Measurements from ENCODE around the gene RNF180. TPM values are rescaled to one million over a fixed set of nuclear protein-coding genes. Genes with fewer than 3 reads are reported as not detected.

The RNF180 gene, protein sequence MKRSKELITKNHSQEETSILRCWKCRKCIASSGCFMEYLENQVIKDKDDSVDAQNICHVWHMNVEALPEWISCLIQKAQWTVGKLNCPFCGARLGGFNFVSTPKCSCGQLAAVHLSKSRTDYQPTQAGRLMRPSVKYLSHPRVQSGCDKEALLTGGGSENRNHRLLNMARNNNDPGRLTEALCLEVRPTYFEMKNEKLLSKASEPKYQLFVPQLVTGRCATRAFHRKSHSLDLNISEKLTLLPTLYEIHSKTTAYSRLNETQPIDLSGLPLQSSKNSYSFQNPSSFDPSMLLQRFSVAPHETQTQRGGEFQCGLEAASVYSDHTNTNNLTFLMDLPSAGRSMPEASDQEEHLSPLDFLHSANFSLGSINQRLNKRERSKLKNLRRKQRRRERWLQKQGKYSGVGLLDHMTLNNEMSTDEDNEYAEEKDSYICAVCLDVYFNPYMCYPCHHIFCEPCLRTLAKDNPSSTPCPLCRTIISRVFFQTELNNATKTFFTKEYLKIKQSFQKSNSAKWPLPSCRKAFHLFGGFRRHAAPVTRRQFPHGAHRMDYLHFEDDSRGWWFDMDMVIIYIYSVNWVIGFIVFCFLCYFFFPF
- 1.3 TPM for polyA plus RNA-seq (2013, experiment 1 of 2; ENCODE audit: insufficient read length)
- polyA plus RNA-seq (2013, experiment 2 of 2; ENCODE audit: insufficient read length), result 1.4 TPM

DNA sequence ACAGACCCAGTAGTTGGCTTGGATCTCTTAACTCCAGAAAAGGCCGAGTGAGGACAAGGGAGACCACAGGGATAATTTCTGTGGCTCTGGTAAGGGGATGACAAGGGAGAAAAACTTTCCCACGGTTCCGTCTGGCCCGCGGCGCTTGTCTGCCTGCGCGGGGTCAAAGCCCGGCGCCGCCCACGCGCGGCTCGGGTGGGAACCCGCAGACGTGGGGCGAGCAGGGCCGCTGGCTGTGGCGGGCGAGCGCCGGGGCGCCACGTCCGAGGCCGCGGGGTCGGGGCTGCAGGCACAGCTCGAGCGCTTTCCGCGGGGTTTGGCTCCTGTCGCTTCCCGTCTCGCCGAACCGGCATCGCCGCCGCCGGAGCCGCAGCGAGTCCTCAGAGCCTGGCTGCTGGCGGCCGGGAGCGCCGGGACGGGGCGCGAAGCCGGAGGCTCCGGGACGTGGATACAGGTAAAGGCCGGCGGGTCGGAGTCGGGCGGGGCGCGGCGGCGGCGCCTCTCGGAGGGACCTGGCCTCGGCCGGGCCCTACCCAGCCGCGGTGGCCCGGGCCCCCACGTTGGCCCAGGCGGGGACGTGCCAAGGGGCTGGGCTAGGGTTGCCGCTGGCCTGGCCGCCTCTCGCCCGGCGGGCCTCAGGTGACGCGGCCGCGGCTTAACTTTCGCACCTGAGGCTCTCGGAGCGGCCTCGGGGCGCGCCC, at the start of gene RNF180:
Gene RNF180 (plus strand): TSS at position 344 of the 701 bp plus-strand sequence. CDS start 34,965 bp downstream, outside the sequence.
- peak; percentile 47 for DNase-seq

DNA sequence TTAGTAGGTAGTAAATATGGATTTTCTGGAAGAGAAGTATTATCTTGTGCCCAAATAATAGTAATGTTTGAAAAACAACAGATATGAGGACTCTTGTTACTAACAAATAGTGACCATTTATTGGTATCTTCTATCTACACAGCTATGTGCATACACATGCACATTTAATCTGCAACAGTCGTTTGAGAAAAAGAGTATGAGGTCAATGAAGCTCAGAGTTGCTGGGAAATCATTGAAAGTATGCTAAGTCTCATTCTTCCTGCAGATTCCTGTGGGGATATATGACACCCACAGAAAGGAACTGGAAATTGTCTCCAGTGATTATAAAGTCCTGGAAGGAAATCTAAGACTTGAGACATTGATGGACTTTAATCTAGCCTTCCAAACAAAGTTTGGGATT, 40.1 kb upstream of the RNF180 start:
- DNase-seq, result no peak

DNA sequence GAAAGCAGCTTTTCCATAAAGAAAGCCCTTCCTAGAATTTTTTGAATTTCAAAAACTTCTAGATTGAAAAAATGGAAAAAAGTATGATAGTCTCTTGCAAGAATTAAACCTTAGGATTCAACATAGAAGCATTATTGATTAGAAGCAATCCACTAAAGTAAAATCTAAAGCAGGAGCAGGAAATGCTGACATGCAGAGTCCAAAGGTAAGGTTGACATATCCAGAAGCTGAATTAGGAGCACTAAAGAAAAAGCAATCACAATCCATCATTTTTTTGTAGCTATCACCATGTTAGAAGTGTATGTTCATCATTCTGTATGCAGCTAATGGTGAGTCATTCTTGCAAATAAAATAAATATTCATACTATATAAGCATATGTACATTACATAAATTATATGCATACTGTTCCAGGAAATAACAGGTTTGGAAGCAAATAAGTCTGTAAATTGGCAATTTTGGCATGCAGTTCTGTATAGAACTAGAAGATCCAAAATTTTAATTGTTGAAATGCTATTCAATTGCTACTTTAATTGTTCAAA, 39.4 kb upstream of the RNF180 start:
- DNase-seq, result no peak

DNA sequence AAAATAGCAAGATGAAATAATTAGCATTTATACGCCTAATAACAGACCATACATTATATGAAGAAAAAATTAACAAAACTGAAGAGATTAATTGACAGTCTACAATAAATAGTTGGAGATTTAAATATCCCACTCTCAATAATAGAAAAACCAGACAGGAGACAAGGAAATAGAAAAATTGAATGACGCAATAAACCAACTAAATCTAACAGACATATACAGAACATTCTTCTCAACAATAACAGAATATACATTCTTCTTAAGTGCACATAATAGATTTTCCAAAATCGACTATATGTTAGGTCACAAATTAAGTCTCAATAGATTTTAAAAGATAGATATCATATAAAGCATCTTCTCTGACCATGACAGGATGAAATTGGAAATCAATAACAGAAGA, 25.6 kb upstream of the RNF180 start:
- no peak for DNase-seq

DNA sequence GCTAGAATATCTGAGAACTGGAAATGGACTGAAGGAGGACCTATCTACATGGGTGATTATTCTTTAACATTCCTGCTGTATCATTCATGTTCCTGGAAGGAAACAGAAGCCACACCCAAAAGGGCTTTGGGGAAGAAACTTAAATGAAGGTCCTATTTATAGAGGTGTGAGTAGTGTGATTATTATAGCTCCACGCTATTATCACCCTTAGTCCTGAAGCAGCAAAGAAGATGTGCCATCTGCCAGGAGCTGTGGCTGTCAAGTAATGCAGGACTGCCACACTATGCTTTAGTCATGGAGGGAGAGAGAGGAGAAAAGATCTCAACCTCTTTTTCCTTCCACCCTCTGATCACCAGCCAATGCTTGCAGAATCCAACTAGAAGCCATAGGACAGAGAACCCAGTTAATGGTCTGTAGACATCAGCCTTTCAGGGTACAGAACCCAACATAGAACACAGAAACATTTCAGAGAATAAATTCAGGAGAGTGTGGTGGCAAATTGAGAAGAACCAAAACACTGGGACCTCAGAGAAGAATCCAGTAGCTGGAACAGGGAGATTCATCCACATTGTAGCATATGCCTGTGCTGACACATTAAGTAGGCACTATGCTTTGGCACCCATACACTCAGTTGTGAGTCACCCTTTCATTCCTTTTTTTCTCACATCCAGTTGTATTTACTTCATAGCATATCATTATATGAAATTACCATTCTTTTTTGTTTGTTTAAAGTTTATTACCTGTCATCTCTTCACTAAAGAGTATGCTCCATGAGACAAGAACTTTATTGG, 21.0 kb upstream of the RNF180 start:
- peak; percentile 14 for DNase-seq

DNA sequence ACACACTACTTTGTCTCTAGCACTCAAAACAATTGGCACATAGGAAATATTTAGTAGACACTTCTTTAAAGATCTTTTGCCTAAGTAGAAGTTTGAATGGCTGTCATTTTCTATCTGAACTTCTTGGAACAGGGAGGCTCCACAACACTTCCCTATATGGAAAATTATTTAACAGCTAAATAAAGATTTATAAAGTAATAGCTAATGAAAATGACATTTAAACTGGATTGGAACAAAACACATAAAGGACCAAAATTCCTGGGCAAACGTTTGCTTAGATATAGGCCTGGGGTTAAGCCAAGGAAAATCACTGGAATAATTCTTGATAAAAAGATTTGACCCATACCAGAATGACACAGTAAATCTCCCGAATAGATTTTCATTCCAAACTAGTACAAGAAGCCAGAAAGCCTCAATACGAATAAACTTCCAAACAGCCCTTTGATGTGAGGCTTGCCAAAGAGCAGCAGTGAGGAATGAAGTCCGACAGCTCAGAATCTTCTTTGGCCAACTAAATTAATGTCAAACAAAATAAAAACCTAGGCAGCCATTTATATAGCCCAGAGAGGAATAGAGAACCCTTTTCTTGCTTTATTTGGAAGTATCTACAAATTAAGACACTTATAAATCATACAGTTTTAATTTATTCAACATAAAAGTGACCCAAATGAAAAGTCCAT, 20.3 kb upstream of the RNF180 start:
- DNase-seq, result no peak

DNA sequence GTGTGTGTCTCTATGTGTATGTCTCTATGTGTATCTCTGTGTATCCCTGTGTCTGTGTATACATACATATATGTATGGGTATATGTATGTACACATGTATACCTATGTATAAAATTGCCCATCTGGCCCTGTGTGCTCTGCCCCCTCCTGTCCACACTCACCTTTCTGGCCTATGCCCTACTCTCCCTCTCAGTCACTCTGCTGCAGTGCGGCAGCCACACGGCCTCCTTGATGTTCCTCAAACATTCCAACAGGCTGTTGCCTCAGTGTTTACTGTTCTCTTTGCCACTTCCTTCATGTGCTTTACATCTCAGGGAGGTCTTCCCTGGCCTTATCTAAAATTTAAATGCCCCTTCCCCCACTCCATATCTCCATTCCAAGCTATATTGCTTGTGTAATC, 18.3 kb upstream of the RNF180 start:
- DNase-seq, result no peak

DNA sequence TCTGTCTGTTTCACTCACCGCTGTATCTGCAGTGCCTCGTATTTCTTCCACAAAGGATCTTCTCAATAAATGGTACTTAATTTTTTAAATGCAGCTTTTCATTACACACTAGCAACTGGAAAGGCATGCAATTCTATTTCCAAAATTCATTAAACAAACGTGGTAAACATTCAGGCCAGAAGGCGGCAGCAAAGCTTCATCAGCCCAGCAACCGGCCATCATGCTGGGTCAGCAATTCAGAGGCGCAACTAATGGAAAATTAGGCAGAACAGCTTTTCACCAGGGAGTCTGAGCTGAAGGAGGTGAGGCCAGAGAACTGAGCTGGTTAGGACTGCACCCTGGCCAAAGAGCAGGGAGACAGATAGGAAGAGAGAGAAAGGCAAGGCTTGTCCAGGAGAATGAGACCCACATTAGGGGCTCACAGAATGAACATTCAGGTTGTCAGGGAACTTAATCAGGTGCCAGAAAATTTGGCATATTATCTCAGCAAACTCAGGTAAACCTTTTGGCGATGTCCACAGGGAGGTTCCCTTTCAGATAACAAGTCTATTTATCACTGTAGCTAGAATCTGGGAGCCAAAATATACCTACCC, 17.7 kb upstream of the RNF180 start:
- peak; percentile 44 for DNase-seq

DNA sequence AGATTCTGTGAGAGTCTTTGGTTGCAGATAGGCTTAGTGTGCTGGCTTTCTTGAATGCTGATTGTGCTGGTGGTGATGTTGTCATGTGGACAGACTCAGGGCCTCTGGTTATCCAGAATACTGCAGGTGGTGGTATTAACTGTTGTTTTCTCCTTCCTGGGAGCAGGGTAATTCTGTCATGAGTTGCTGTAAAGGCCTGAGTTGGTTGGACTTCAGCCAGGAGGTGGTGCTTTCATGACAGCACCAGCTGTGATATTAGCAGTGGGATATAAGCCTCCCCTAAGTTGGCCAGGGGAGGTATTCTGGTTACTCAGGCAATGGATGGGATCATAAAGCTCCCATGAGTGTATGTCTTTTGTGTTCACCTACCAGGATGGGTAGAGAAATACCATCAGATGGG, 16.4 kb upstream of the RNF180 start:
- no peak for DNase-seq

DNA sequence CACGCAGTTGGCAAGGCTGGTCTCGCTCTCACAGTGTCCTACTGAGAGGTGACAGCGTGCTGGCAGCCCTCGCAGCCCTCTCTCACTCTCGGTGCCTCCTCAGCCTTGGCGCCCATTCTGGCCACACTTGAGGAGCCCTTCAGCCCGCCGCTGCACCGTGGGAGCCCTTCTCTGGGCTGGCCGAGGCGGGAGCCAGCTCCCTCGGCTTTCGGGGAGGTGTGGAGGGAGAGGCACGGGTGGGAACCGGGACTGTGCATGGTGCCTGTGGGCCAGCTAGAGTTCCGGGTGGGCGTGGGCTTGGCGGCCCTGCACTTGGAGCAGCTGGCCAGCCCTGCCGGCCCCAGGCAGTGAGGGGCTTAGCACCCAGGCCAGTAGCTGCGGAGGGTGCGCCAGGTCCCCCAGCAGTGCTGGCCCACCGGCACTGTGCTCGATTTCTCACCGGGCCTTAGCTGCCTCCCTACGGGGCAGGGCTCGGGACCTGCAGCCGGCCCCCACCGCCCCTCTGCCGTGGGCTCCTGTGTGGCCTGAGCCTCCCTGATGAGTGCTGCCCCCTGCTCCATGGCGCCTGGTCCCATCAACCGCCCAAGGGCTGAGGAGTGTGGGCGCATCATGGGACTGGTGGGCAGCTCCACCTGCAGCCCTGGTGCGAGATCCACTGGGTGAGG, 15.7 kb upstream of the RNF180 start:
- DNase-seq, result no peak

DNA sequence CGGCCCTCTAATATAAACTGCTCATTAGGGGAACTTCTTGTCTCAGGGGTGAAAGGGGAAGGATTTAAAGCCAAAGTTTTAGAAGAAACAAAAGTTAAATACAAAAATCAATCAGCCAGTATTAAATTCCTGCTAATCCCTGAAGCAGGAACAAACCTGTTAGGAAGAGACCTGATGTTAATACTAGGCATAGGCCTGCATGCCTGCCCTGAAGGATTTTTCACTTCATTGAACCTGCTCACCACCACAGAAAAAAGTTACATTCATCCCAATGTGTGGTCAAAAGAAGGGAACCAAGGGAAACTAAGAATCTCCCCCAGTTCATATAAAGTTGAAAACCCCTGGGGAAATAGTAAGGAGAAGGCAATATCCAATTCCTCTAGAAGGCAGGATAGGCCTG, 9.4 kb upstream of the RNF180 start:
- DNase-seq, result no peak

DNA sequence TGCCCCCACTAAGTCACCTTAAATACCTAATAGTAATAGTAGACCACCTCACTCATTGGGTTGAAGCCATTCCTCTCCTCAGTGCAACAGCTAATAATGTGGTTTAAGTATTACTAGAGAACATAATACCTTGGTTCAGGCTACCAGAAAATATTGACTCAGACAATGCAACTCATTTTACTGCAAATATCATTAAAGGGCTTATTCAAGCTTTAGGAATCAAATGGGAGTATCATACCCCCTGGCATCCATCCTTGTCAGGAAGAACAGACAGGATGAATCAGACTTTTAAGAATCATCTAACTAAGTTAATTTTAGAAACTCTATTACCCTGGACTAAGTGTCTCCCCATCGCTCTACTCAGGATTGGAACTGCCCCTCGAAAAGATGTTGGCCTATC, 6.8 kb upstream of the RNF180 start:
- DNase-seq, result peak; percentile 22

DNA sequence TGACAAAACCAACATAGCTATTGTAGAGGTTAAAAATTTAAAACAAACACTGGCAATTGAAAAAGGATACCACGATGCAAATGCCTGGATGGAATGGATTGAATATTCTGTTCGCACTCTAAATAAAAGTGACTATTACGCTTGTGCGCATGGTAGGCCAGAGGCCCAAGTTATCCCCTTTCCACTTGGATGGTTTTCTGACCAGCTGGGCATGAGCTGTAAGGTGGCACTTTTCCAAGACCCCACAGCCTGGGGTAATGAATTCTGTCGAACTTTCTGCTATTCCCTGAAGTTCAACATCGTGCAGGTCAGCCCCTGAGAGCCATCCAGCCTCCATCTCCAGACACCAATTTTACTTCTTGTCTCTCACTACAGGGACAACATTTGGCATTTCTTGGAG, 5.4 kb upstream of the RNF180 start:
- DNase-seq, result no peak

DNA sequence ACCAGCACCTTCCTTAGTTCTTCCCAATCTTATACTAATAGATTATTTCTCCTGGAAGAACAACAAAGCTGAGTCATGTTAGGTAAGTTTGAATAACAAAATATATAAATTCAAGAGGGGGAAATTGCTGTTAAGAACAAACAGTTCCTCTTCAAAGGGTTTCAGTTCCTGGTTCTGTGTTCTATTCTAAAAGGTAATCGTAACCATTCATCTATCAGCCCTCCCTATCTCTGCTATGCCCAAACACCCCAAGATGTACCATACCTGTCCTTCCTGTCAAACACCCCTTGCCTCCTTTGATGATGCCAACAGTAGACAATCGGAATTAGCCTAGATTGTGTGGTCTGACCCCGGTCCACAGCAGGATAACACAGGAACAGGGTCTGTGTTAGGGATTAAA, 4.2 kb upstream of the RNF180 start:
- DNase-seq, result no peak

DNA sequence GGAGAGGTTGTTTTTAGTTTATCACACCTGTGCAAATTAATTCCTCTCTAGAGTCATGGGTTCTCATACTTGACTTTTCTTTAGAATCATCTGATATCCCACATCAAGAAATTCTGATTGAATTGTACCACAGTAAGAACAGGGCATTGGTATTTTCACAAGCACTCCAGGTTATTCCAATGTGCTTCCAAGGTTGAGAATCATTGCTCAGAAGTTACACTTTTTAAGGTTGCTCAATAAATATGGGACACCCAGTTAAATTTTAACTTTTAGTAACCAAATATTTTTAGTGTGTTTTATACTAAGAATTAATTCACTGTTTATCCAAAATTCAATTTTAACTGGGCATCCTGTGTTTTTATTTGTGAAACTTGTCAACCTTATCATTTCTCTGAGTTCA, 2.5 kb upstream of the RNF180 start:
- no peak for DNase-seq

DNA sequence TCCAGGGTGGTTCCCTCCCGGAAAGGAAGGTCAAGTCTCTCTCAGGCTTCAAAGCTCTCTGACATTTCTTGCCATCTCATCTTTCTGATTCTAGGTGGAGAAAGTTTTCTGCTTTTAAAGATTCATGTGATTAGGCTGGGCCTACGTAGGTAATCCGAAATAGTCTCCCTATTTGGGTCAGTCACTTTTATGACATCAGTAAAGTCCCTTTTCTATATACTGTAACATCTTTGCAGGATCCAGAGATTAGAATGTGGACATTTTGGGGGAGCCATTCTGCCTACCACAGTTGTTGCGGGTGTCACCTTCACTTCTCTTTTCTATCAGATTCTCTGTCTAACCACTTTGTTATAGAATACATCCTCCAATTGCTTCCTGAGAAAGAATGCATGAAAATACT, 1.9 kb upstream of the RNF180 start:
- no peak for DNase-seq

DNA sequence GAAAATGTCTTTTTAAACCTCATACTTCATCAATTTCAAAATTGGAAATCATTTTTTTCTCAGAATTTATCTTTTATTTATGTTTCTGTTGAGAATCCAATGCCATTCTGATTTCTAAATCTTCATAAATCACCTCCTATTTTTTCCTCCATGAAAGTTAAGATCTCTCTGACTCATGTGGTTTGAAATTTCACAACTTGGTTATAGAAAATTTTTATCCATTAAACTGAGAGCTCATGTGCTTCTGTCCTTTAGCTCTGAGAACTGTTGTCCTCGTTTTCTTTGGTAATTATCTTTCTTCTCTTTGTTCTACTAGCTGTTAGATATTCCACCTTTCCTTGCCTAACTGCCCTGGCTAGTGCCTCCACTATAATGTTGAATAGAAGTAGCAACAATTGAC, 1.5 kb upstream of the RNF180 start:
- peak; percentile 7 for DNase-seq

DNA sequence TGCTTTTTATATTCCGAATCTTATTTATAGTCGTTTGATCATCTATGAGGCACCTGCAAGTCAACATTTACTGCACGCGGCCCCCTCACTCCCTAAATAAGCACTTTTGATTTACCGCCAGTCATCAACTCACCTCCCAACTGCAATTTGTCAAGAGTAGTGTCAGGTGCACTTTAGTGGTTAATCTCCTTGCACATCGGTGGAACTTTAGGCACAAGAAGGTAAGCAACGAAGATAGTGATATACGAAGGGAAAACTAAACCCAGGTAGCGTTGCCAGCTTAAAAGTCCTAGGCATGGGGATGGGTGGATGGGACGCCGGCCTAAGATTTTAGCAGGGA, 513 bp upstream of the RNF180 start:
- DNase-seq, result no peak

DNA sequence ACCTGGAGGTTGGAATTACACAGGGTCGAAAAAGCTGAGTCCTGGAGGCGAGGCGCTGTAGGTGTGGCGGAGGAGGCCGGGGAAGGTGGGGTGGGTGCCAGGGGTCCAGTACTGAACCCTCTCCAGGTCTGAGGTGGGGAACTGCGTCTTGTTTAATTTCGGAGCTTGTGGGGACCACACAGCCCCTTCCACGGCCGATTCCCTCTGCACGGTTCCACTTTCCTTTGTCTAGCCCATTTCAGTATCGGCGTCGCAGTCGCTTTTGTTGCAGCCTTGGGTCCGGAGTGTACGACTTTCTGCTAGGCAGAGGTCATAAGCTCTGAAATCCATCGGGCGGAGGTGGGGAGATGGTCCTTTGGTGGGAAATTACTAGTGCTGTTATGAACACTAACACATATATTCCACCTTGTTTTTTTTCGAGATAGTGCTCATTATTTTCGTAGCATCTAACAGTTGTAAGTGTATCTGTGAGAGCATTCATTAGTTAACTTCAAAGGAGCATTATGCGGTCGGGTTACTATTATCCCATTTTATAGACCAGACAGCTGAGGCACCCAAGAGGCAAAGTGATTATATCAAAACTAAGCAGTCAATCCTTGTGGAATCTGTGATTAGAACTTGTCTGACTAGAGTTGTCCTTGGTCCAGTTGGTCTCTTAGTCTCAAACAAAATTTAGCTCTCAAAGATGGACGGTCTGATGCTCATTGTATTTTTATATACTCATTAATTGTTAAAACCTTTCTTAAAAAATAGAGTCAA, 737 bp downstream of the RNF180 start:
- DNase-seq, result no peak

DNA sequence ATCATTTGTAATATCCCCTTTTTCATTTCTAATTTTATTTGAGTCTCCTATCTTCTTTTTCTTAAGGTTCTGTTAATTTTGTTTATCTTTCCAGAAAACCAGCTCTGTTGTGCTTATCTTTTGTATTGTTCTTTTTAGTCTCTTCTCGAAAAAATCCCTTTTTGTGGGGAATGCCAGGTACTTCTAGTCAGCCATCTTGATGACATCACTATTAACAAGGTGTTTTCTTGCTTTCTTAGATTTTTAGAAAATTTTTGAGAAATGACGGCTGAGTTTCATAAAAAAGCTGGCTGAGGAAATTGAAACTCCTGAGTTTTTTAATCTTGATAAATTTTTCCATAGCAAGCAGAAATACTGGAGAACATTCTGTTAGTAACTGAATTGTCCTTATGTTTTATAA, 10.7 kb downstream of the RNF180 start:
- DNase-seq, result no peak

Measured in fibroblast of skin of abdomen (primary cell).